Measurements from ENCODE around the gene ITIH5.
"Not testable (repeated sequence)": the region's sequence is repeated elsewhere in the genome, so short reads cannot be mapped to it uniquely, and the experiment has no call there.

Gene ITIH5

GRCh38 chr10:7657552-7657951 lies 9.2 kb downstream of the ITIH5 start:
- no peaks in the 10 kb centered on the region for H3K79me2 ChIP-seq (ENCODE audit: insufficient read depth, low read depth)
- no peaks in the 10 kb centered on the region for H4K20me1 ChIP-seq (ENCODE audit: insufficient read depth)
- no peak overlapping the region for H2AFZ ChIP-seq (ENCODE audit: low read depth)
- no peak overlapping the region for H3K4me2 ChIP-seq
- TF ChIP-seq, protein P1, sequence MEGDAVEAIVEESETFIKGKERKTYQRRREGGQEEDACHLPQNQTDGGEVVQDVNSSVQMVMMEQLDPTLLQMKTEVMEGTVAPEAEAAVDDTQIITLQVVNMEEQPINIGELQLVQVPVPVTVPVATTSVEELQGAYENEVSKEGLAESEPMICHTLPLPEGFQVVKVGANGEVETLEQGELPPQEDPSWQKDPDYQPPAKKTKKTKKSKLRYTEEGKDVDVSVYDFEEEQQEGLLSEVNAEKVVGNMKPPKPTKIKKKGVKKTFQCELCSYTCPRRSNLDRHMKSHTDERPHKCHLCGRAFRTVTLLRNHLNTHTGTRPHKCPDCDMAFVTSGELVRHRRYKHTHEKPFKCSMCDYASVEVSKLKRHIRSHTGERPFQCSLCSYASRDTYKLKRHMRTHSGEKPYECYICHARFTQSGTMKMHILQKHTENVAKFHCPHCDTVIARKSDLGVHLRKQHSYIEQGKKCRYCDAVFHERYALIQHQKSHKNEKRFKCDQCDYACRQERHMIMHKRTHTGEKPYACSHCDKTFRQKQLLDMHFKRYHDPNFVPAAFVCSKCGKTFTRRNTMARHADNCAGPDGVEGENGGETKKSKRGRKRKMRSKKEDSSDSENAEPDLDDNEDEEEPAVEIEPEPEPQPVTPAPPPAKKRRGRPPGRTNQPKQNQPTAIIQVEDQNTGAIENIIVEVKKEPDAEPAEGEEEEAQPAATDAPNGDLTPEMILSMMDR (conservative IDR thresholded peaks at IDR 0.05; ENCODE audit: low read depth, low read length) = no peak
- H3K4me3 ChIP-seq (IDR thresholded peaks at IDR 0.05; ENCODE audit: insufficient read depth, low read depth, low read length) = no peak overlapping the region
- no peaks in the 10 kb centered on the region for H3K36me3 ChIP-seq (ENCODE audit: insufficient read depth)
- H3K4me1 ChIP-seq (ENCODE audit: low read depth, poor library complexity, severe bottlenecking) = no peaks in the 10 kb centered on the region
- no peak overlapping the region for H3K27ac ChIP-seq
- no peaks in the 10 kb centered on the region for H3K27me3 ChIP-seq (ENCODE audit: insufficient read depth, low read depth)
- no peak overlapping the region for H3K9ac ChIP-seq

- not testable (repeated sequence) for H3K4me2 ChIP-seq; H2AFZ ChIP-seq (ENCODE audit: low read depth); H3K4me1 ChIP-seq (ENCODE audit: low read depth, poor library complexity, severe bottlenecking); H3K9ac ChIP-seq; H3K79me2 ChIP-seq (ENCODE audit: insufficient read depth, low read depth); H3K36me3 ChIP-seq (ENCODE audit: insufficient read depth); H4K20me1 ChIP-seq (ENCODE audit: insufficient read depth); H3K27ac ChIP-seq; H3K27me3 ChIP-seq (ENCODE audit: insufficient read depth, low read depth); H3K4me3 ChIP-seq (IDR thresholded peaks at IDR 0.05; ENCODE audit: insufficient read depth, low read depth, low read length)
These were observed 9.7 kb downstream of the ITIH5 start for GRCh38 chr10:7657079-7657478.

DNA sequence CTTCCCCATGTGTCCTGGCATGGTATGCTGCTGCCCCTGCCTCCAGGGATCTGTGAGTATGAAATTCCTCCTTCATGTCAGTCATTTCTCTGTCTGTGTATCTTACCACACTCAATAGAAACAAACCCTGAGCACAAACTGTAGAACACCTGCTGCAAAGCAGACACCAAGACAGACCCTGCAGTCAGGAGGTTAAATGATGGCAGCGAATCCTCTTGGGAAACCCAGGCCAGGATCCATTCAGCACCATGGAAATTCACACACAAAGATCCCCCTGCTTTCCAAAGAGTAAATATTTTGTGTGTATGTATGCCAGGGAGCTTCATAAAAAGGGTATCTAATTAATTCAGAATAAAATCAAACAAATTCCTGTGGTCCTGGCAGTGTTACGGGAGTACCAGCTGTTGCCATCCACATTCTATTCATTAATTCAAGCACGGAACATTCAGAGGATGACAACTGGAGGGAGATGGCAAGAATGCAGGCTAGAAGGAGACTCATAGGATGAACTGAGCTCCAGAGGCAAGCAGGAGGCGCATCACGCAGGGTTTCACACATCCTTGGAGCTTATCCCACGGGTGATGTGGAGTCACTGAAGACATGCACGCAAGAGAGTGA lies 14.8 kb downstream of the ITIH5 start:
- no peaks in the 10 kb centered on the region for H3K27me3 ChIP-seq (ENCODE audit: insufficient read depth, low read depth)
- no peaks in the 10 kb centered on the region for H4K20me1 ChIP-seq (ENCODE audit: insufficient read depth)
- TF ChIP-seq, protein P1 (conservative IDR thresholded peaks at IDR 0.05; ENCODE audit: low read depth, low read length) = no peak
- no peak overlapping the region for H2AFZ ChIP-seq (ENCODE audit: low read depth)
- no peaks in the 10 kb centered on the region for H3K4me1 ChIP-seq (ENCODE audit: low read depth, poor library complexity, severe bottlenecking)
- no peaks in the 10 kb centered on the region for H3K79me2 ChIP-seq (ENCODE audit: insufficient read depth, low read depth)
- H3K36me3 ChIP-seq (ENCODE audit: insufficient read depth) = no peaks in the 10 kb centered on the region
- H3K4me3 ChIP-seq (IDR thresholded peaks at IDR 0.05; ENCODE audit: insufficient read depth, low read depth, low read length) = no peak overlapping the region
- H3K27ac ChIP-seq = no peak overlapping the region
- no peak overlapping the region for H3K9ac ChIP-seq
- no peak overlapping the region for H3K4me2 ChIP-seq

GRCh38 chr10:7649673-7650300 lies 17.0 kb downstream of the ITIH5 start:
- H3K4me3 ChIP-seq (IDR thresholded peaks at IDR 0.05; ENCODE audit: insufficient read depth, low read depth, low read length) = no peak overlapping the region
- no peaks in the 10 kb centered on the region for H3K36me3 ChIP-seq (ENCODE audit: insufficient read depth)
- H3K27ac ChIP-seq = no peak overlapping the region
- no peaks in the 10 kb centered on the region for H3K27me3 ChIP-seq (ENCODE audit: insufficient read depth, low read depth)
- H3K4me2 ChIP-seq = no peak overlapping the region
- H2AFZ ChIP-seq (ENCODE audit: low read depth) = no peak overlapping the region
- TF ChIP-seq, protein P1 (conservative IDR thresholded peaks at IDR 0.05; ENCODE audit: low read depth, low read length) = no peak
- no peaks in the 10 kb centered on the region for H3K4me1 ChIP-seq (ENCODE audit: low read depth, poor library complexity, severe bottlenecking)
- no peak overlapping the region for H3K9ac ChIP-seq
- H4K20me1 ChIP-seq (ENCODE audit: insufficient read depth) = no peaks in the 10 kb centered on the region
- H3K79me2 ChIP-seq (ENCODE audit: insufficient read depth, low read depth) = no peaks in the 10 kb centered on the region

GRCh38 chr10:7647062-7647664 lies 19.6 kb downstream of the ITIH5 start:
- Histone ChIP-seq H3K4me1 (ENCODE audit: low read depth, poor library complexity, severe bottlenecking) (no peaks in the 10 kb centered on the region), H3K4me2 (no peak overlapping the region), H3K27ac (no peak overlapping the region), H3K36me3 (ENCODE audit: insufficient read depth) (no peaks in the 10 kb centered on the region), H4K20me1 (ENCODE audit: insufficient read depth) (no peaks in the 10 kb centered on the region), H3K4me3 (IDR thresholded peaks at IDR 0.05; ENCODE audit: insufficient read depth, low read depth, low read length) (no peak overlapping the region), H3K79me2 (ENCODE audit: insufficient read depth, low read depth) (no peaks in the 10 kb centered on the region), H2AFZ (ENCODE audit: low read depth) (no peak overlapping the region), H3K27me3 (ENCODE audit: insufficient read depth, low read depth) (no peaks in the 10 kb centered on the region), H3K9ac (no peak overlapping the region)
- TF ChIP-seq, protein P1 (conservative IDR thresholded peaks at IDR 0.05; ENCODE audit: low read depth, low read length) = no peak

Data from KMS-11 (cell line).